Left ventricle myocardium inferior (tissue), 1 donor: ENCODE measurements around the gene DIDO1. TPM values are rescaled to one million over a fixed set of nuclear protein-coding genes. Genes with fewer than 3 reads are reported as not detected.

Experiments
- DNase-seq: peaks from one replicate; pipeline ENCODE4 v3.0.0-alpha.2; 2020
- H3K27ac ChIP-seq: fragments of 200-600 bp; replicated peaks from 2 replicates; pipeline ENCODE4 v1.8.0; 2021
- H3K27me3 ChIP-seq: fragments of 200-600 bp; 2 replicates; pipeline ENCODE4 v1.8.0; 2021; ENCODE audit warnings: low read depth
- H3K36me3 ChIP-seq: fragments of 200-600 bp; 2 replicates; pipeline ENCODE4 v1.8.0; 2021
- H3K4me1 ChIP-seq: fragments of 200-600 bp; 2 replicates; pipeline ENCODE4 v1.8.0; 2021
- H3K4me3 ChIP-seq: fragments of 200-600 bp; 2 replicates; pipeline ENCODE4 v1.8.0; 2021; ENCODE audit warnings: mild to moderate bottlenecking, moderate library complexity
- H3K9me3 ChIP-seq: fragments of 200-600 bp; replicated peaks from 2 replicates; pipeline ENCODE4 v1.8.0; 2021
- intact Hi-C: fragments of 100-400 bp; cut with micrococcal nuclease; formaldehyde crosslinking; loops from one replicate; pipeline ENCODE4 v1.11.0; 2022
- total RNA-seq: library from RNA; stranded (reverse); fragmentation: NEBNext Ultra II Directional; extraction: Animal tissue kit (Norgen Biotek cat#: 25700); gene quantifications from one replicate; pipeline ENCODE4 v1.2.1, GENCODE V29; 2021
- TF ChIP-seq, protein P1 (sequence below): fragments of 200-600 bp; IDR thresholded peaks from 2 replicates; pipeline ENCODE4 v1.8.0; 2021; ENCODE audit warnings: antibody characterized with exemption, mild to moderate bottlenecking, borderline replicate concordance
- donor health status: DM: no; HTN: yes; CAD: no; lungs with severe emphysema.

DIDO1 gene
- total RNA-seq, 1 donor from 2014 or later: 37.0 TPM

DNA sequence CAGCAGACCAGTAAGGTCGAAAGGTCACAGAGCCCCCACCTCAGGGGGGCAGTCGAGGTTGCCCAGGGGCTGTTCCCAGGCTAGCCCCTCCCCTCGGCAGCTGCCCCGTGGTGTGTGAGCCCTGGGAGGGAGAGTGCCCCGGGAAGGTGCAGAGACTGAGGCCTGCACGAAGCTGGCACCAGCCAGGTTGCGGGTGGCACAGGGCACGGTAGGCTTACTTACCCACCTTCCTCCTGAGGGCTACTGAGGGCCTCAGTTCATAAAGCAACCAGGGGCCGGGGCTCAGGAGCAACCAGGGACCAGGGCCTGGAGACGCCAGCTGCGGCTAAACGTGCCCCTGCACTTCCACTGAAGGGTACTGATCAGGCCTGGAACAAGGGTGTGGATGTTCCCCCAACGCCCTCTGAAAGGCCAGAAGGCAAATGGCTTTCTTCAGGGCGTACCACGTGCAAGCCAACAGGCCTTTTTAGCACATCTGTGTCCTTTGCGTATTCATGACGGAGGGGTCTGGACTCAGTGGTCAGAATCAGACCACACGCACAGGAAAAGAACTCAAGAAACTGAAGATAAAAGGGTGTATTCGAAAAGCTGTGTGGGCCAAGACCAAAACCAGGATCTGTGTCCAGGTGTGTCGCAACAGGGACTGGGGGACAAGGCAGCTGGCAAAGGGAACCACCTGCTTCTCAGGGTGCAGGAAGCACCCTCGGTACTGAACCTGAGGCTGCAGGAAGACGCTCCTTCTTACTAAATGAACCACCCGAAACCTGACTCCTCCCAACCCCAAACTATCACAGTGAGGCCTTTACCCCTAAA lies 40.2 kb downstream of the DIDO1 start:
- Histone ChIP-seq H3K36me3 (peaks cover 54% of the 10 kb centered on the region), H3K27me3 (no peaks in the 10 kb centered on the region), H3K4me1 (peaks cover 13% of the 10 kb centered on the region), H3K4me3 (no peak overlapping the region), H3K27ac (no peak overlapping the region), H3K9me3 (no peaks in the 10 kb centered on the region)
- intact Hi-C loops: no loop called here
- DNase-seq: no peak
- TF ChIP-seq, protein P1, sequence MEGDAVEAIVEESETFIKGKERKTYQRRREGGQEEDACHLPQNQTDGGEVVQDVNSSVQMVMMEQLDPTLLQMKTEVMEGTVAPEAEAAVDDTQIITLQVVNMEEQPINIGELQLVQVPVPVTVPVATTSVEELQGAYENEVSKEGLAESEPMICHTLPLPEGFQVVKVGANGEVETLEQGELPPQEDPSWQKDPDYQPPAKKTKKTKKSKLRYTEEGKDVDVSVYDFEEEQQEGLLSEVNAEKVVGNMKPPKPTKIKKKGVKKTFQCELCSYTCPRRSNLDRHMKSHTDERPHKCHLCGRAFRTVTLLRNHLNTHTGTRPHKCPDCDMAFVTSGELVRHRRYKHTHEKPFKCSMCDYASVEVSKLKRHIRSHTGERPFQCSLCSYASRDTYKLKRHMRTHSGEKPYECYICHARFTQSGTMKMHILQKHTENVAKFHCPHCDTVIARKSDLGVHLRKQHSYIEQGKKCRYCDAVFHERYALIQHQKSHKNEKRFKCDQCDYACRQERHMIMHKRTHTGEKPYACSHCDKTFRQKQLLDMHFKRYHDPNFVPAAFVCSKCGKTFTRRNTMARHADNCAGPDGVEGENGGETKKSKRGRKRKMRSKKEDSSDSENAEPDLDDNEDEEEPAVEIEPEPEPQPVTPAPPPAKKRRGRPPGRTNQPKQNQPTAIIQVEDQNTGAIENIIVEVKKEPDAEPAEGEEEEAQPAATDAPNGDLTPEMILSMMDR: no peak

DNA sequence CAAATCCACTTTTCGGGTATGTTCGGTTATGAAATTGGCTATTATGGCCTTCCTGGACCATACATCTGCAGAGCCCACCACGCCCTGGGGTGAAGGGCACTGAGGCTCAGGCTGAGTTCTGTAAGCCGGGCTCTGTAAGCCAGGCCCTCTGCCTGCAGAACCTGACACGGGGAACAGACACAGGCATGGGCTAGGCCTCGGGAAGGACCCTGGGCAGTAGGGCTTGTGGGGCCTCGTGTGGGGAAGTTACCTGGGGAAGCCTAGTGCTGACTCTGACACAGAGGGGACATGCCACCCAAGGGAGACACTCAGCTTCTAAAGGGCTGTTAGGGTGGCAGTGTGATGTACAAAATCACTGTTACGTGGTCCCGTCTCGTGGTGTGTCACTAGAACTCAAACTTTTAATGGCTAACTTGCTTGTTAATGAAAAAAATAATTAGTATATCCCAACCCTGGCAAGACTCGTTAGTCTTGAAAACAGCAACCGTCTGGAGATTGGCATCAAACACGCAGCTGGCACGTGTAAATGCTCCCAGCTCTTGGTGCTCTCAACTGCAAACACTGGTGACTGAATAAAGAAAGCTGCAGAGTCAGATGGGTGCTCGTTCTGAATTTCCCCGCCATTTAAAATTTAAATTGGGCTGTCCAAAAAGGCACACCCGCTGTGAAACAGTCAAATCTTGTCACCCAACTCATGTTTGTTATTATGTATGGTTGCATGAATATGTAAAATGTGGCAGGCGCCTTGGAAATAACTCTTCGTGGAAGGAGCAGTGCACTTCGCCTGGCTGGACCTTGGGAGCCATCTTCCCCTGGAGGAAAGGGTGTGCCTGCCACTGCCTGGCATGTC lies 41.0 kb downstream of the DIDO1 start:
- Histone ChIP-seq H3K4me3 (no peak overlapping the region), H3K27ac (no peak overlapping the region), H3K27me3 (no peaks in the 10 kb centered on the region), H3K36me3 (peaks cover 54% of the 10 kb centered on the region), H3K4me1 (peaks cover 13% of the 10 kb centered on the region), H3K9me3 (no peaks in the 10 kb centered on the region)
- intact Hi-C loops: no loop called here
- TF ChIP-seq, protein P1: no peak
- no peak for DNase-seq

DNA sequence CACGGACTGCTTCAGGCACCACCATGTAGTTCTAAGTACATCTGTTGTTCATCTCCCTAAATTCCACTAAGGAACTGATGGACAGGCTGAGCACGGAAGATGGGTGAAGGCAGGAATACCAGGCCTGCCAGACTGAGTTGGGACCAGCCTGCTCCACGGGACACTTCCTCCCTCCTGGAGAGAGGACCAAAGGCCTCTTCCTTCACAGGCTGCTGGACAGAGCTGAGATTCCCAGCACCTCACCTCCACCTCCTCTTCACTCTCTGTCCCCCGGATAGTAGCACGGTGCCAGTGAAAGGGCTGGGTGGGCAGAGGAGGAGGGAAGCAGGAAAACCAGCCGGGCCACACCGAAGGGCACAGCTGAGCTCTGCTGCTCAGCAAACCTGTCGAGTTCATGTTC lies 41.7 kb downstream of the DIDO1 start:
- TF ChIP-seq, protein P1: no peak
- peaks cover 13% of the 10 kb centered on the region for H3K4me1 ChIP-seq
- DNase-seq: no peak
- H3K9me3 ChIP-seq: no peaks in the 10 kb centered on the region
- intact Hi-C loops: no loop called here
- no peak overlapping the region for H3K27ac ChIP-seq
- H3K4me3 ChIP-seq: no peak overlapping the region
- H3K36me3 ChIP-seq: peaks cover 54% of the 10 kb centered on the region
- no peaks in the 10 kb centered on the region for H3K27me3 ChIP-seq

DNA sequence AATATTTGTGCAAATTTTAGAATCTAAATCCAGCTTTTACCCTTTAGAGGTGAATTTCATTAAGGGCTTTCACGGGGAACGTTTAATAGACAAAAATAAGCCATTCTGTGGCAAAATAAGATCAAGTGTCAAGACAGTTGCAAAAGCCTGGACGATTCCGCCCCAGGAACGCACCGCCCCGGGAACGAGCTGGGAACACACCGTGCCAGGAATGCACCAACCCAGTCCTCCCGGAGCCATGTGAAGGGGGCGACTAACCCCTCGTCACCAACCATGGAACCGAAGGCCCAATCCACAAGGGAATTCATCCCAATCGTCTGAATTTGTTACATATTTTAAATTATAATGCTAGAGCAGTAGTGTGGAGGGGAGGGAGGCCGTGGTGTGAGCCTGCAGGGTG lies 43.9 kb downstream of the DIDO1 start:
- TF ChIP-seq, protein P1: no peak
- intact Hi-C loops: no loop called here
- no peak overlapping the region for H3K27ac ChIP-seq
- no peak for DNase-seq
- peaks cover 35% of the 10 kb centered on the region for H3K36me3 ChIP-seq
- no peaks in the 10 kb centered on the region for H3K9me3 ChIP-seq
- H3K4me1 ChIP-seq: peaks cover 11% of the 10 kb centered on the region
- no peaks in the 10 kb centered on the region for H3K27me3 ChIP-seq
- no peak overlapping the region for H3K4me3 ChIP-seq

DNA sequence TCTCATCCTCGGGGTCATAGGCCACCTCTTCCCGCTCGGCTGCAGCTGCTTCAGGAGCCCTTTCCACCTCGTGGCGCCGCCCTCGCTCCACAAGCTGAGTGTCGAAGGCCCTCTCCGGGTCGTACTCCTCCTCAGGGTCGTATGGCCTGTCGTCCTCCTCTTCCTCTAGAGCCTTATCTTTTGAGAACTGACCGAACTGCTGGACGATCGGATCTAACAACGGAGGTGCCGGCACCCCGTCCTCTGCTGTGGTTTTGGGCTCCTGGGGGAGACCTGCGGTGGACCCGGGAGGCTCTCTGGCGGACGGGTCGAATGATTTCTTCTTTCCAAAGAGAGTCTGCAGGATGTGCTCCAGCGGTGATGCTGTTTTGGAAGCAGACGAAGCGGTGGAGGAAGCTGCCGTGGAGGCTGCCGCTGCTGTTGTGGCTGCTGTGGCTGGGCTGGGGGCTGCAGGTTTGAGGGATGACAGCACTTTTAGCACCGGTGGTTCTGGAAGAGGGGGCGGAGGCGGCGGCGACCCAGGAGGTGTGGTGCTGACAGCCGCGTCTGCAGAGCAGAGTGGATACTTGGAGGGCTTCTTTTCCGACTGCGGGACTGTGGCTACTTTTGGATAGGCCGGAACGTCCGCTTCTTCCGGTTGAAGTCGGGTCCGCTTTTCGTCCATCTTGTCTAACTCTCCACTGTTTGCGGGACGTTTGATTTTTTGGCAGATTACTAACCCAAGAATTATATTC lies 44.5 kb downstream of the DIDO1 start:
- intact Hi-C loops: no loop called here

More for the DNA sequence above, 44.5 kb downstream of the DIDO1 start:
- TF ChIP-seq, protein P1: no peak
- DNase-seq: no peak
- H3K27me3 ChIP-seq: no peaks in the 10 kb centered on the region
- peaks cover 29% of the 10 kb centered on the region for H3K36me3 ChIP-seq
- H3K4me3 ChIP-seq: no peak overlapping the region
- no peaks in the 10 kb centered on the region for H3K9me3 ChIP-seq
- H3K27ac ChIP-seq: no peak overlapping the region
- H3K4me1 ChIP-seq: peaks cover 11% of the 10 kb centered on the region
